8988T (cell line): ENCODE results near the gene MAP3K12.

Experiments
- DNase-seq: peaks from one replicate; pipeline ENCODE4 v3.0.0; 2011

The MAP3K12 gene

GRCh38 chr12:53430116-53430515, 69.1 kb downstream of the MAP3K12 start:
- no peak for DNase-seq
